Upper lobe of left lung (tissue), 6 donors: ENCODE measurements around the gene MKI67. TPM values are rescaled to one million over a fixed set of nuclear protein-coding genes. Genes with fewer than 3 reads are reported as not detected.
A peak's percentile ranks its signal among the peaks of the same experiment; 100 is the strongest.

Source experiments
- ATAC-seq, 2 donors: fragments of 200-7000 bp; cut with Tn5 transposase; one replicate each; pipeline ENCODE4 v1.9.1; 2022; ENCODE audit warnings: mild to moderate bottlenecking in 2 of 2, moderate library complexity in 2 of 2; ENCODE audit not compliant: low FRiP score in 2 of 2
- DNase-seq, 2 donors: peaks; one replicate each; pipeline ENCODE4 v3.0.0-alpha.2; 2019 to 2020
- H3K27ac ChIP-seq, 4 donors: fragments of 200-600 bp; sonication (generic); one replicate each; pipeline ENCODE4 v1.5.1; 2016 to 2019
- H3K27me3 ChIP-seq, 4 donors: fragments of 200-600 bp; sonication (generic); one replicate each; pipeline ENCODE4 v1.5.1; 2017 to 2019
- H3K36me3 ChIP-seq, 4 donors: fragments of 200-600 bp; sonication (generic); one replicate each; pipeline ENCODE4 v1.5.1; 2016 to 2019
- H3K4me1 ChIP-seq, 4 donors: fragments of 200-600 bp; sonication (generic); one replicate each; pipeline ENCODE4 v1.5.1; 2018 to 2019
- H3K4me3 ChIP-seq, 4 donors: fragments of 200-600 bp; sonication (generic); one replicate each; pipeline ENCODE4 v1.5.1; 2017 to 2019; ENCODE audit warnings: mild to moderate bottlenecking in 2 of 4, moderate library complexity in 1 of 4
- H3K9me3 ChIP-seq, 4 donors: fragments of 200-600 bp; sonication (generic); one replicate each; pipeline ENCODE4 v1.5.1; 2018 to 2019
- CTCF ChIP-seq, 6 experiments: fragments of 450-650 bp in 4 of 6; fragments of 200-600 bp in 2 of 6; sonication (generic) in 2 of 6; IDR thresholded peaks; one replicate each; pipeline ENCODE4 v1.5.1; 2016 to 2019; ENCODE audit warnings: antibody characterized with exemption in 6 of 6
- EP300 ChIP-seq, 4 donors: sonication (generic); formaldehyde crosslinking; IDR thresholded peaks; one replicate each; pipeline ENCODE4 v1.5.1; 2017; ENCODE audit warnings: antibody characterized with exemption in 4 of 4, control low read depth in 2 of 4
- POLR2A ChIP-seq, 4 donors: fragments of 450-650 bp; IDR thresholded peaks; one replicate each; pipeline ENCODE4 v1.5.1; 2016 to 2017; ENCODE audit warnings: antibody characterized with exemption in 4 of 4, mild to moderate bottlenecking in 2 of 4
- POLR2AphosphoS5 ChIP-seq, 2 donors: sonication (generic); formaldehyde crosslinking; IDR thresholded peaks; one replicate each; pipeline ENCODE4 v1.5.1; 2017; ENCODE audit warnings: antibody characterized with exemption in 2 of 2
- WGBS, 2 donors: methylation state at CpG; one replicate each; pipeline ENCODE4 v1.1.5; 2017 to 2018; 5-methylcytosine and 5-hydroxymethylcytosine counted together
- total RNA-seq, 6 donors: library from RNA; depleted of rRNA in 4 of 6; stranded (reverse); fragments of >200 nt in 4 of 6; gene quantifications; one replicate each; pipeline versions ENCODE4 v1.1.0 to v1.2.1, GENCODE V29; 2016 to 2021
- donor health status: DM: no; HTN: no; CAD: no; lungs with moderate emphysema.
- donor health status: DM: no; HTN: yes; CAD: no; lungs with severe emphysema.

The MKI67 gene
- total RNA-seq, 6 donors from 2014 or later, result 1.0 to 7.3 (median 5.0) TPM

GRCh38 chr10:128163701-128164100, 37.5 kb upstream of the MKI67 start:
- no peak for DNase-seq
- H3K4me1 ChIP-seq, result no peaks in the 10 kb centered on the region
- H3K27ac ChIP-seq, result no peak overlapping the region
- WGBS, 2 donors, result 79 to 84% methylated on average over 5 of the region's 5 CpGs
- H3K9me3 ChIP-seq, result no peaks in the 10 kb centered on the region
- H3K4me3 ChIP-seq, result no peak overlapping the region
- ATAC-seq, result no peak
- no peaks in the 10 kb centered on the region for H3K27me3 ChIP-seq
- TF ChIP-seq POLR2AphosphoS5 (IDR thresholded peaks at IDR 0.05) (no peak), POLR2A (IDR thresholded peaks at IDR 0.05) (no peak), EP300 (IDR thresholded peaks at IDR 0.05) (no peak), CTCF (IDR thresholded peaks at IDR 0.05) (no peak)
- no peaks in the 10 kb centered on the region for H3K36me3 ChIP-seq

- no peak overlapping the region for H3K27ac ChIP-seq
- H3K4me1 ChIP-seq, result no peaks in the 10 kb centered on the region
- no peaks in the 10 kb centered on the region for H3K27me3 ChIP-seq
- 72 to 78% methylated on average over 7 of the region's 7 CpGs for WGBS, 2 donors
- no peak overlapping the region for H3K4me3 ChIP-seq
- H3K36me3 ChIP-seq, result no peaks in the 10 kb centered on the region
- ATAC-seq, result peak in 1 of 2 donors; percentile 35
- no peaks in the 10 kb centered on the region for H3K9me3 ChIP-seq
- TF ChIP-seq CTCF (IDR thresholded peaks at IDR 0.05) (no peak), EP300 (IDR thresholded peaks at IDR 0.05) (no peak), POLR2AphosphoS5 (IDR thresholded peaks at IDR 0.05) (no peak), POLR2A (IDR thresholded peaks at IDR 0.05) (no peak)
- no peak for DNase-seq
These were observed 34.8 kb upstream of the MKI67 start for GRCh38 chr10:128161031-128161430.

- Histone ChIP-seq H3K9me3 (no peaks in the 10 kb centered on the region), H3K4me3 (no peak overlapping the region), H3K4me1 (no peaks in the 10 kb centered on the region), H3K27me3 (no peaks in the 10 kb centered on the region), H3K27ac (no peak overlapping the region), H3K36me3 (no peaks in the 10 kb centered on the region)
- DNase-seq, result no peak
- ATAC-seq, result no peak
- TF ChIP-seq EP300 (IDR thresholded peaks at IDR 0.05), result no peak
- TF ChIP-seq CTCF (IDR thresholded peaks at IDR 0.05), result no peak
- TF ChIP-seq POLR2A (IDR thresholded peaks at IDR 0.05), result no peak
- no peak for TF ChIP-seq POLR2AphosphoS5 (IDR thresholded peaks at IDR 0.05)
- WGBS, 2 donors, result 43 to 50% methylated on average over 2 to 6 of the region's 6 CpGs
These were observed 34.1 kb upstream of the MKI67 start for GRCh38 chr10:128160297-128160711.

- no peaks in the 10 kb centered on the region for H3K27me3 ChIP-seq
- H3K4me3 ChIP-seq, result no peak overlapping the region
- no peaks in the 10 kb centered on the region for H3K9me3 ChIP-seq
- no peak for ATAC-seq
- 87 to 88% methylated on average over 9 of the region's 9 CpGs for WGBS, 2 donors
- no peak for DNase-seq
- H3K4me1 ChIP-seq, result no peaks in the 10 kb centered on the region
- H3K36me3 ChIP-seq, result no peaks in the 10 kb centered on the region
- no peak overlapping the region for H3K27ac ChIP-seq
- TF ChIP-seq POLR2A (IDR thresholded peaks at IDR 0.05), result no peak
- no peak for TF ChIP-seq CTCF (IDR thresholded peaks at IDR 0.05)
- no peak for TF ChIP-seq POLR2AphosphoS5 (IDR thresholded peaks at IDR 0.05)
- TF ChIP-seq EP300 (IDR thresholded peaks at IDR 0.05), result no peak
These were observed 32.0 kb upstream of the MKI67 start for GRCh38 chr10:128158021-128158795.
